DND-41 (cell line): Measurements from ENCODE around the gene HSPA4L.

Source experiments
- CTCF ChIP-seq: IDR thresholded peaks from 2 replicates; pipeline ENCODE4 v1.5.1; 2012; ENCODE audit warnings: borderline replicate concordance, low read length, moderate library complexity, mild to moderate bottlenecking; ENCODE audit not compliant: poor library complexity, severe bottlenecking; ENCODE audit errors: extremely low read depth
- EZH2 ChIP-seq: IDR thresholded peaks from 3 replicates; pipeline ENCODE4 v1.6.1; 2012; ENCODE audit warnings: borderline replicate concordance, low read depth, mild to moderate bottlenecking, moderate library complexity, low read length, inconsistent platforms; ENCODE audit not compliant: severe bottlenecking

- TF ChIP-seq CTCF (no peak), EZH2 (no peak)
Measured at GRCh38 chr4:127776620-127777019, 5.5 kb upstream of the HSPA4L start.
